PFSK-1 (cell line): ENCODE measurements around the gene TRIM45.

Experiments
- FOXP2 ChIP-seq: optimal IDR thresholded peaks from 2 replicates; pipeline ENCODE3; 2011; ENCODE audit warnings: borderline replicate concordance, control low read depth, inconsistent platforms; ENCODE audit not compliant: insufficient read depth; ENCODE audit errors: extremely low read length, extremely low read depth
- POLR2AphosphoS5 ChIP-seq: IDR thresholded peaks from 2 replicates; pipeline ENCODE4 v1.6.1; 2012; ENCODE audit warnings: low read depth, mild to moderate bottlenecking, control low read depth, low read length, moderate library complexity
- SIN3A ChIP-seq: IDR thresholded peaks from 2 replicates; pipeline ENCODE4 v1.6.1; 2012; ENCODE audit warnings: mild to moderate bottlenecking, low read length, moderate library complexity, borderline replicate concordance; ENCODE audit not compliant: insufficient read depth
- TAF1 ChIP-seq: IDR thresholded peaks from 2 replicates; pipeline ENCODE4 v1.6.1; 2012; ENCODE audit warnings: low read length, control low read depth, borderline replicate concordance; ENCODE audit not compliant: insufficient read depth
- TF ChIP-seq, protein P1 (sequence below), 2 experiments: IDR thresholded peaks; 2 replicates each; pipeline versions ENCODE4 v1.6.1 to v1.8.0; 2011 to 2012; ENCODE audit warnings: low read depth in 2 of 2, low read length in 2 of 2, control low read depth in 1 of 2, inconsistent platforms in 1 of 2, mild to moderate bottlenecking in 1 of 2, moderate library complexity in 1 of 2; ENCODE audit not compliant: insufficient read depth in 1 of 2

TRIM45 gene

DNA sequence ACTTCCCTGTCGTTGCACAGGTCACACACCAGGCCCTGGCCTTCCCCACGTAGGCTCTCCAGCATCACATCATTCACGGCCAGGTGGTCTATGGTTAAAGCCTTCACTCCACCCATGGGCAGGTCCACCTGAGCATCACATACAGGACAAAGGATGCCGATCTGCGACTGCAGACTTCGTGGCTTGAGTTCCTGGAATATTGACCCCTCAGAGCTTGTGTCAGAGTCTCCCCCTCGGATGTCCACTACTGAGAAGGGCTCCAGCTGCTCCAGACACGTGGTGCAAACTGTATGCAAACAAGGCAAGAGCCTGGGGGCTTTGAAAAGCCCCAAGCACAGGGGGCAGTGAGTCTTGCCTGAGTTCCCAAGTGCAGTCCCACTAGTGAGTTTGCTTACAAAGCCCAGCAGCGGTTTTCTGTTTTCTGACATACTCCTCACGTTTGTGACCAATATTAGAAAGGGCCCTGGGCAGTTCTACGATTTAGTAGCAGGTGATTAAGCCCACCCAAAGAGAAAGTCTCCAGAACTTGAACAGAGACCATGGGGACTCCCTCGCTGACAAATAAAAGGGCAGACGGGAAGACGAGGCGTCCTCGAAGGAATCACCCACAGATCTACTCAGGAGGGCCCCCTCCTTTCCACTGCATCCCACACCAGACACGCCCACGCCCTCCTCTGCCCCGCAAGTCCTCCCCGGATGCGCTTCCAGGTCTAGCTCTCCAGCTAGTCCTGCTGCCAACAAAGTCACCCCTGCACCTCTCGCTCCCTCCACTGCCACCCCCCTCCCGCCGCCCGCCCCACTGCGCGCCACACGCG, 568 bp downstream of the TRIM45 start:
- TF ChIP-seq TAF1: no peak
- peak; percentile 65; the same call in 1 of the 2 replicates for TF ChIP-seq SIN3A

DNA sequence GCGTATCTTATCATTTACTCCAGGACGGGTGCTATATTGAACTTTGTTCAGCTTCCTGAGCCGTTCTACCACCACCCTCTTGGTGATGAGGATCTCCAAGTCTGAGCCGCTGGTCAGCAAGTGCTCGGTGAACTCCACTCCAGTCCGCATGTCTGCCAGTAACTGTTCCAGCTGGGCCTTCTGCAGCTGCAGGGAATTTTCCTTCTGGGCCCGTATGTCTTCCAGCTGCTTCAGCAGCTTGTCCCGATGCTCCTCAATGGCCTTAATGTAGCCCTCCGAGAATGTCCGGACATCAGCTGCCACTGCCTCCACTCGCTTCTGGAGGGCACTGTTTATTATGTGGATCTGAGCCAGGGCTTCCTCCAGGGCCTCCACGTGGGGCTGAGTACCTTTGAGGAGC, 3.4 kb downstream of the TRIM45 start:
- TF ChIP-seq, protein P1, sequence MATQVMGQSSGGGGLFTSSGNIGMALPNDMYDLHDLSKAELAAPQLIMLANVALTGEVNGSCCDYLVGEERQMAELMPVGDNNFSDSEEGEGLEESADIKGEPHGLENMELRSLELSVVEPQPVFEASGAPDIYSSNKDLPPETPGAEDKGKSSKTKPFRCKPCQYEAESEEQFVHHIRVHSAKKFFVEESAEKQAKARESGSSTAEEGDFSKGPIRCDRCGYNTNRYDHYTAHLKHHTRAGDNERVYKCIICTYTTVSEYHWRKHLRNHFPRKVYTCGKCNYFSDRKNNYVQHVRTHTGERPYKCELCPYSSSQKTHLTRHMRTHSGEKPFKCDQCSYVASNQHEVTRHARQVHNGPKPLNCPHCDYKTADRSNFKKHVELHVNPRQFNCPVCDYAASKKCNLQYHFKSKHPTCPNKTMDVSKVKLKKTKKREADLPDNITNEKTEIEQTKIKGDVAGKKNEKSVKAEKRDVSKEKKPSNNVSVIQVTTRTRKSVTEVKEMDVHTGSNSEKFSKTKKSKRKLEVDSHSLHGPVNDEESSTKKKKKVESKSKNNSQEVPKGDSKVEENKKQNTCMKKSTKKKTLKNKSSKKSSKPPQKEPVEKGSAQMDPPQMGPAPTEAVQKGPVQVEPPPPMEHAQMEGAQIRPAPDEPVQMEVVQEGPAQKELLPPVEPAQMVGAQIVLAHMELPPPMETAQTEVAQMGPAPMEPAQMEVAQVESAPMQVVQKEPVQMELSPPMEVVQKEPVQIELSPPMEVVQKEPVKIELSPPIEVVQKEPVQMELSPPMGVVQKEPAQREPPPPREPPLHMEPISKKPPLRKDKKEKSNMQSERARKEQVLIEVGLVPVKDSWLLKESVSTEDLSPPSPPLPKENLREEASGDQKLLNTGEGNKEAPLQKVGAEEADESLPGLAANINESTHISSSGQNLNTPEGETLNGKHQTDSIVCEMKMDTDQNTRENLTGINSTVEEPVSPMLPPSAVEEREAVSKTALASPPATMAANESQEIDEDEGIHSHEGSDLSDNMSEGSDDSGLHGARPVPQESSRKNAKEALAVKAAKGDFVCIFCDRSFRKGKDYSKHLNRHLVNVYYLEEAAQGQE (IDR thresholded peaks at IDR 0.05; ENCODE audit: insufficient read depth in 1 of 2, low read depth in 2 of 2, low read length in 2 of 2): no peak
- TF ChIP-seq TAF1: no peak
- no peak for TF ChIP-seq SIN3A
- no peak for TF ChIP-seq FOXP2
- TF ChIP-seq POLR2AphosphoS5: no peak

DNA sequence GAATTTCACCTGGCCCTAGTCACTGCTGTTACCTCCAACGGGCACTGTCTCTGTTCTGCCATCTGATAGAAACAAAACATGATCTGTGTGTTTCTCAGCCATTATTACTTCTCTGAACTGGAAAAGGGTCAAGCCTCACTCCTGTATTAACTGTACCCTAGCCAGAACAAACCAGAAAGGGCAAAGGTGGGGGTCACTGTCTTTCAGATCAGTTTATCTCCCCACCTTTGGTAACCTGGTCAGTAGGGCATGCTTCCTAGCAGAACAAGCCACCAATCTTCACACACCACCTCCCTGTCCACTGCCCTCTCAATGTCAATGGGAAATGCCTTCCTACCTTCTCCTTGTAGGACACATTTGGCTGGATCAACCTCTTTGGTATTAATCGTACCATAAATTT, 3.9 kb downstream of the TRIM45 start:
- TF ChIP-seq POLR2AphosphoS5 (no peak), TAF1 (no peak), SIN3A (no peak), FOXP2 (no peak)
- TF ChIP-seq, protein P1 (IDR thresholded peaks at IDR 0.05; ENCODE audit: insufficient read depth in 1 of 2, low read depth in 2 of 2, low read length in 2 of 2): no peak

DNA sequence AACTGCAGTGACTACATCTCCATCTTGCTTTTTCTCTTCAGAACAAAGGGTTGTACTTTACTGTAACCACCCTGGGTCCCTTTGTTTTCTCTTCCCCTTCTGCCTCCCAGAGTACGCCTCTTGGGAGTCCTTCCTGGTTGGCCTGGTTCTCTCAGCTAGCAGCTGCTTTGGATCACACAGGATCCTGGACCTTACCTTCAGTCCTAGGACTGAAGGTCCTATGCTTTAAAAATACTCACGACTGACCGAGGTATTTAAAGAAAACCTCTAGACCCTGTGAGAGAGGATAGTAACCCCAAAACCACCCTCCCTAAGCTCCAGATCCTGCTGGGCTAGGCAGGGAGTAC, 4.8 kb downstream of the TRIM45 start:
- TF ChIP-seq SIN3A (no peak), TAF1 (no peak), POLR2AphosphoS5 (no peak), FOXP2 (no peak)
- TF ChIP-seq, protein P1 (IDR thresholded peaks at IDR 0.05; ENCODE audit: insufficient read depth in 1 of 2, low read depth in 2 of 2, low read length in 2 of 2): no peak

DNA sequence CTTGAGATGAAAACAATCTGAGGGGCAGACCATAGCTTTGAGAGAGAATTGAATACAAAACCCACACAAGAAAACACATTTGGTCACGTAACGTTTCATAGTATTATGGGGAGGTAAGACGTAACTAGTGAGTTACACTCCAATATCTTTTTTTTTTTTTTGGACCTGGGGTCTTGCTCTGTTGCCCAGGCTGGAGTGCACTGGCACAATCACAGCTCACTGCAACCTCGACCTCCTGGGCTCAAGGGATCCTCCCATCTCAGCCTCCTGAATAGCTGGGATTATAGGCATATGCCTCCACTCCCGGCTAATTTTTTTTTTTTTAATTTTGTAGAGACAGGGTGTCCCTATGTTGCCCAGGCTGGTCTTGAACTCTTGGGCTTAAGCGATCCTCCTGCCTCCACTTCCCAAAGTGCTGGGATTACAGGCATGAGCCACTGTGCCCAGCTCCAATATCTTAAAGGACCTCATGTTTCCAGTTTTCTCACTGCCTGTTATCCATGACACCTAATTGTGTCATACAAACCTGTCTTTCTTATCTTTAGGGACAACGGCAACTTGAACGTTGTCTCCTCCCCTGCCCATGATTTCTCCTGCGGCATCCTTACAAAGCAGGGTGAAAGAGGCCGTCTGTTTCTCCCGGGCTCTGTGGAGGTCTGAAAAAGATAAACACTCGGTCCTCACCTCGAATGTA, 5.3 kb downstream of the TRIM45 start:
- no peak for TF ChIP-seq TAF1
- TF ChIP-seq, protein P1 (IDR thresholded peaks at IDR 0.05; ENCODE audit: insufficient read depth in 1 of 2, low read depth in 2 of 2, low read length in 2 of 2): no peak
- no peak for TF ChIP-seq POLR2AphosphoS5
- TF ChIP-seq FOXP2: no peak
- no peak for TF ChIP-seq SIN3A
